ENCODE data around the gene LKAAEAR1.

Gene LKAAEAR1

GRCh38 chr20:64113796-64114355 is 29.7 kb upstream of the LKAAEAR1 start:
- TF ChIP-seq CTCF (conservative IDR thresholded peaks at IDR 0.05), result no peak
- no peak overlapping the region for H3K27ac ChIP-seq

- no peak overlapping the region for H3K27ac ChIP-seq
- no peak for TF ChIP-seq CTCF (conservative IDR thresholded peaks at IDR 0.05)
Observed at GRCh38 chr20:64113444-64113775, 29.2 kb upstream of the LKAAEAR1 start.

GRCh38 chr20:64112691-64113443 is 28.7 kb upstream of the LKAAEAR1 start:
- H3K27ac ChIP-seq, result no peak overlapping the region
- no peak for TF ChIP-seq CTCF (conservative IDR thresholded peaks at IDR 0.05)

GRCh38 chr20:64111841-64112641 is 27.8 kb upstream of the LKAAEAR1 start:
- H3K27ac ChIP-seq, result no peak overlapping the region
- no peak for TF ChIP-seq CTCF (conservative IDR thresholded peaks at IDR 0.05)

GRCh38 chr20:64110411-64111068 is 26.3 kb upstream of the LKAAEAR1 start:
- H3K27ac ChIP-seq, result no peak overlapping the region
- TF ChIP-seq CTCF (conservative IDR thresholded peaks at IDR 0.05), result no peak

DNA sequence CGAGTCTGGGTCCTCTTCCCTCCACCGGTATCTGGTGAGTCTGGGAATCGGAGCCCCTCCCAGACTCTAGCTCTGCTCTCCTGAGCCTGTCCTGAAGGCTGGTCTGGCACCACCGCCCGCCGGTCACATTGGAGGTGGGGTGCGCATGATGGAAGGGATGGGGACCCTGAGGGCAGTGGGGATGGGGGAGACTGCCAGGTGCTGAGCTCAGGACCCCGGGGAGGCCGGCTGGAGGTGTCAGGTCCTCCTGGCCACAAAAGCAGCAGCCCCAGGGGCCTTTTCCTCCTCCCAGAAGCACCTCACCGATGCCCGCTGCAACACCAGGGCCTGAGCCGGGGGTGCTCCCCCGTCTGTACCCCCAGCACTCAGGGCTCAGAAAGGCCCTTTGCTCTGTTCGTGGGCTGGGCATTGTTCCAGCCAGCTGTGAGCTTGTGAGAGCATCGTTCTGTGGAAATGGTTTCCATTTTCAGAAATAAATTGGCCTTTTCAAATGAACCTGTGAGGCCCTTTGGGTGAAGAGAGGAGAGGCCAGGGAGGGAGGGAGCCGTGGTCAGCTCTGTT is 25.7 kb upstream of the LKAAEAR1 start:
- H3K27ac ChIP-seq, result no peak overlapping the region
- no peak for TF ChIP-seq CTCF (conservative IDR thresholded peaks at IDR 0.05)

Measured in VCaP (cell line).